Activated CD4-positive, CD25-positive, alpha-beta regulatory T cell (primary cell): ENCODE measurements around the gene CHST15.

Experiments
- DNase-seq, 4 experiments: peaks; one replicate each; lab custom pipeline; 2025; lab: John Stamatoyannopoulos, UW

Gene CHST15

GRCh38 chr10:124029559-124029958 is 63.8 kb downstream of the CHST15 start:
- no peak for DNase-seq

GRCh38 chr10:124028700-124029480 is 64.5 kb downstream of the CHST15 start:
- DNase-seq = no peak

- DNase-seq = no peak
Observed at GRCh38 chr10:124027651-124028050, 65.7 kb downstream of the CHST15 start.

- no peak for DNase-seq
Observed at GRCh38 chr10:124027031-124027611, 66.3 kb downstream of the CHST15 start.

GRCh38 chr10:124026589-124026939 is 66.8 kb downstream of the CHST15 start:
- no peak for DNase-seq

GRCh38 chr10:124025660-124026588 is 67.5 kb downstream of the CHST15 start:
- DNase-seq = no peak

GRCh38 chr10:124025152-124025551 is 68.2 kb downstream of the CHST15 start:
- no peak for DNase-seq

GRCh38 chr10:124022066-124022465 is 71.3 kb downstream of the CHST15 start:
- DNase-seq = no peak

GRCh38 chr10:124020981-124021815 is 72.2 kb downstream of the CHST15 start:
- no peak for DNase-seq

GRCh38 chr10:124019886-124020797 is 73.3 kb downstream of the CHST15 start:
- DNase-seq = no peak

- no peak for DNase-seq
Observed at GRCh38 chr10:124018886-124019525, 74.4 kb downstream of the CHST15 start.

- DNase-seq = no peak
Observed at GRCh38 chr10:124017729-124018128, 75.7 kb downstream of the CHST15 start.

GRCh38 chr10:124016804-124017375 is 76.5 kb downstream of the CHST15 start:
- no peak for DNase-seq

GRCh38 chr10:124015991-124016390 is 77.4 kb downstream of the CHST15 start:
- DNase-seq = no peak

GRCh38 chr10:124014416-124015154 is 78.8 kb downstream of the CHST15 start:
- no peak for DNase-seq

GRCh38 chr10:124013916-124014315 is 79.5 kb downstream of the CHST15 start:
- no peak for DNase-seq

GRCh38 chr10:124012991-124013390 is 80.4 kb downstream of the CHST15 start:
- DNase-seq = no peak

GRCh38 chr10:124012583-124012982 is 80.8 kb downstream of the CHST15 start:
- DNase-seq = no peak

GRCh38 chr10:124012066-124012465 is 81.3 kb downstream of the CHST15 start:
- no peak for DNase-seq
